Left lung (tissue), 10 donors: ENCODE measurements around the gene PDCD4. TPM values are rescaled to one million over a fixed set of nuclear protein-coding genes. Genes with fewer than 3 reads are reported as not detected.

Experiments
- ATAC-seq: fragments of 200-7000 bp; cut with Tn5 transposase; one replicate; pipeline ENCODE4 v1.9.1; 2020; ENCODE audit warnings: moderate library complexity
- DNase-seq, 4 donors: peaks; one replicate each; pipeline ENCODE4 v3.0.0-alpha.2; 2013 to 2020
- H3K27ac ChIP-seq, 2 donors: fragments of 200-600 bp; sonication (generic) in 1 of 2; one replicate each; pipeline versions ENCODE4 v1.5.0 to v1.8.0; 2020 to 2021
- H3K27me3 ChIP-seq, 2 donors: fragments of 200-600 bp; sonication (generic) in 1 of 2; one replicate each; pipeline versions ENCODE4 v1.5.0 to v1.8.0; 2020 to 2021
- H3K36me3 ChIP-seq, 2 donors: fragments of 200-600 bp; sonication (generic) in 1 of 2; one replicate each; pipeline versions ENCODE4 v1.5.0 to v1.8.0; 2020 to 2021
- H3K4me1 ChIP-seq, 2 donors: fragments of 200-600 bp; one replicate each; pipeline ENCODE4 v1.8.0; 2021
- H3K4me3 ChIP-seq, 2 donors: fragments of 200-600 bp; sonication (generic) in 1 of 2; one replicate each; pipeline versions ENCODE4 v1.5.0 to v1.8.0; 2020 to 2021; ENCODE audit warnings: mild to moderate bottlenecking in 1 of 2
- H3K9me3 ChIP-seq, 2 donors: fragments of 200-600 bp; sonication (generic) in 1 of 2; one replicate each; pipeline versions ENCODE4 v1.5.0 to v1.8.0; 2020 to 2021
- CTCF ChIP-seq, 2 donors: fragments of 200-600 bp; sonication (generic) in 1 of 2; IDR thresholded peaks; one replicate each; pipeline versions ENCODE4 v1.5.0 to v1.8.0; 2021; ENCODE audit warnings: antibody characterized with exemption in 2 of 2
- intact Hi-C, 2 donors: fragments of 100-400 bp; cut with DNase I; formaldehyde crosslinking; loops; one replicate each; pipeline versions ENCODE4 v1.11.2 to v1.14.2; 2022
- polyA plus RNA-seq, 6 donors: library from polyadenylated mRNA; unstranded; fragments of 120-200 nt; gene quantifications; one replicate each; pipeline ENCODE4 v1.2.1, GENCODE V29; 2013; ENCODE audit not compliant: insufficient read length in 6 of 6
- total RNA-seq, 2 donors: library from RNA; stranded (reverse); fragmentation: NEBNext Ultra II Directional; extraction: Animal tissue kit (Norgen Biotek cat#: 25700); gene quantifications; one replicate each; pipeline ENCODE4 v1.2.1, GENCODE V29; 2021
- donor health status: DM: no; HTN: yes; CAD: no.
- donor health status: DM: no; HTN: no; CAD: no.

PDCD4 gene
- total and polyA plus RNA-seq, 8 donors, result 45.7 to 311 (median 220) TPM

- DNase-seq, result peak in 2 of 4 donors; percentile 99 to 100
- intact Hi-C loops, result no loop called here
- peak in 1 of 2 donors; percentile 17 for TF ChIP-seq CTCF (IDR thresholded peaks at IDR 0.05)
These were observed 47.7 kb downstream of the PDCD4 start, which contains the start of gene SHOC2 for GRCh38 chr10:110919349-110919931. Gene SHOC2 (plus strand): TSS chr10:110919604. CDS start chr10:110964359, 44,755 bp downstream.

GRCh38 chr10:110919971-110920881, 48.5 kb downstream of the PDCD4 start:
- no peak for ATAC-seq

More at GRCh38 chr10:110919349-110919931, 47.7 kb downstream of the PDCD4 start, which contains the start of gene SHOC2:
- Histone ChIP-seq H3K4me1 (peaks cover 4 to 40% of the 10 kb centered on the region in 2 donors), H3K27ac (peak within 1 kb of the TSS; percentile 99 to 100), H3K4me3 (peak within 1 kb of the TSS; percentile 56 to 62), H3K36me3 (no peaks in the 10 kb centered on the region), H3K27me3 (no peaks in the 10 kb centered on the region), H3K9me3 (no peaks in the 10 kb centered on the region)
- peak; percentile 36 for ATAC-seq

DNA sequence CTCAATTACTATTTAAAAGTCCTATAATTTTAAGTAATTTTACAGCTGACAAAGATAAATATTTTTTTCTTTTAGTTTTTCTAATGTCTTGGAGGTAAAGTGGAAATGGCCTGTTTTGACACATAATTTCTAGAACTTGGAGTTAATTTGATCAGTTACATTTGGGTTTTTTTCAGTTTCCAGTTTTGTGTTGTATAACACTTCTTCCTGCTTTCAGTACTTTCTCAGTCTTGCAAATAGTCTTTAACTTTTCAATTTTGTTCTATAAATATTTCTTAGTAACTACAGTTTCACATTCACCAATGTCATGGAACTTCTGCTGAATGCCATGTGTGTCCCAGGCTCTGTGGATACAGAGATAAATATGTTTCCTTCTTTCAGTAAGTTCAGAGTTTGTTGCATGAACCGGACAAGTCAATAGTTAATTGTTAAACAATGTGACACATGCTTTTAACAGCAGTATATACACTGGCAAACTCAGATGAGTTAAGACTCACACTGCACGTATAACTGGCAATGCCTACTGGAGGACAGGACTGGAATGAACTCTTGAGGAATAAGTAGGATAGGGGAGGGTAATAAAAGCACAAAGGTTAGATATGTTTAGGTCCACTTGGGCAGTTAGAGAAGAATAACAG, 52.2 kb downstream of the PDCD4 start:
- H3K4me1 ChIP-seq, result peaks cover 0 to 50% of the 10 kb centered on the region in 2 donors
- ATAC-seq (no peak), DNase-seq (no peak)
- H3K27ac ChIP-seq, result no peak overlapping the region
- no peaks in the 10 kb centered on the region for H3K27me3 ChIP-seq
- intact Hi-C loops, result no loop called here
- no peaks in the 10 kb centered on the region for H3K9me3 ChIP-seq
- H3K4me3 ChIP-seq, result no peak overlapping the region
- H3K36me3 ChIP-seq, result no peaks in the 10 kb centered on the region
- TF ChIP-seq CTCF (IDR thresholded peaks at IDR 0.05), result no peak

More at GRCh38 chr10:110919971-110920881, 48.5 kb downstream of the PDCD4 start:
- Histone ChIP-seq H3K4me3 (peak overlapping the region; percentile 56 to 62), H3K9me3 (no peaks in the 10 kb centered on the region), H3K4me1 (peaks cover 4 to 46% of the 10 kb centered on the region in 2 donors), H3K36me3 (no peaks in the 10 kb centered on the region), H3K27ac (peak overlapping the region; percentile 90 to 100), H3K27me3 (no peaks in the 10 kb centered on the region)
- intact Hi-C loops, result no loop called here
- DNase-seq, result peak; percentile 52 to 88 (median 54)
- no peak for TF ChIP-seq CTCF (IDR thresholded peaks at IDR 0.05)

- Histone ChIP-seq H3K36me3 (no peaks in the 10 kb centered on the region), H3K9me3 (no peaks in the 10 kb centered on the region), H3K27ac (no peak overlapping the region), H3K27me3 (no peaks in the 10 kb centered on the region), H3K4me3 (no peak overlapping the region), H3K4me1 (peaks cover 6 to 56% of the 10 kb centered on the region in 2 donors)
- no peak for ATAC-seq
- intact Hi-C loops, result no loop called here
- no peak for DNase-seq
- no peak for TF ChIP-seq CTCF (IDR thresholded peaks at IDR 0.05)
These were observed 55.7 kb downstream of the PDCD4 start for GRCh38 chr10:110927461-110927860.
